Upper lobe of left lung (tissue), 6 donors: ENCODE results near the gene NOTCH3. TPM values are rescaled to one million over a fixed set of nuclear protein-coding genes. Genes with fewer than 3 reads are reported as not detected.

ENCODE experiments used
- ATAC-seq, 2 donors: fragments of 200-7000 bp; cut with Tn5 transposase; one replicate each; pipeline ENCODE4 v1.9.1; 2022; ENCODE audit warnings: mild to moderate bottlenecking in 2 of 2, moderate library complexity in 2 of 2; ENCODE audit not compliant: low FRiP score in 2 of 2
- DNase-seq, 2 donors: peaks; one replicate each; pipeline ENCODE4 v3.0.0-alpha.2; 2019 to 2020
- H3K27ac ChIP-seq, 4 donors: fragments of 200-600 bp; sonication (generic); one replicate each; pipeline ENCODE4 v1.5.1; 2016 to 2019
- H3K27me3 ChIP-seq, 4 donors: fragments of 200-600 bp; sonication (generic); one replicate each; pipeline ENCODE4 v1.5.1; 2017 to 2019
- H3K36me3 ChIP-seq, 4 donors: fragments of 200-600 bp; sonication (generic); one replicate each; pipeline ENCODE4 v1.5.1; 2016 to 2019
- H3K4me1 ChIP-seq, 4 donors: fragments of 200-600 bp; sonication (generic); one replicate each; pipeline ENCODE4 v1.5.1; 2018 to 2019
- H3K4me3 ChIP-seq, 4 donors: fragments of 200-600 bp; sonication (generic); one replicate each; pipeline ENCODE4 v1.5.1; 2017 to 2019; ENCODE audit warnings: mild to moderate bottlenecking in 2 of 4, moderate library complexity in 1 of 4
- H3K9me3 ChIP-seq, 4 donors: fragments of 200-600 bp; sonication (generic); one replicate each; pipeline ENCODE4 v1.5.1; 2018 to 2019
- CTCF ChIP-seq, 6 experiments: fragments of 450-650 bp in 4 of 6; fragments of 200-600 bp in 2 of 6; sonication (generic) in 2 of 6; IDR thresholded peaks; one replicate each; pipeline ENCODE4 v1.5.1; 2016 to 2019; ENCODE audit warnings: antibody characterized with exemption in 6 of 6
- EP300 ChIP-seq, 4 donors: sonication (generic); formaldehyde crosslinking; IDR thresholded peaks; one replicate each; pipeline ENCODE4 v1.5.1; 2017; ENCODE audit warnings: antibody characterized with exemption in 4 of 4, control low read depth in 2 of 4
- POLR2A ChIP-seq, 4 donors: fragments of 450-650 bp; IDR thresholded peaks; one replicate each; pipeline ENCODE4 v1.5.1; 2016 to 2017; ENCODE audit warnings: antibody characterized with exemption in 4 of 4, mild to moderate bottlenecking in 2 of 4
- POLR2AphosphoS5 ChIP-seq, 2 donors: sonication (generic); formaldehyde crosslinking; IDR thresholded peaks; one replicate each; pipeline ENCODE4 v1.5.1; 2017; ENCODE audit warnings: antibody characterized with exemption in 2 of 2
- WGBS, 2 donors: methylation state at CpG; one replicate each; pipeline ENCODE4 v1.1.5; 2017 to 2018; 5-methylcytosine and 5-hydroxymethylcytosine counted together
- total RNA-seq, 6 donors: library from RNA; depleted of rRNA in 4 of 6; stranded (reverse); fragments of >200 nt in 4 of 6; gene quantifications; one replicate each; pipeline versions ENCODE4 v1.1.0 to v1.2.1, GENCODE V29; 2016 to 2021
- donor health status: DM: no; HTN: no; CAD: no; lungs with moderate emphysema.
- donor health status: DM: no; HTN: yes; CAD: no; lungs with severe emphysema.

The NOTCH3 gene
- total RNA-seq, 6 donors from 2014 or later = 23.9 to 56.6 (median 43.1) TPM

GRCh38 chr19:15210323-15210781, 9.6 kb upstream of the NOTCH3 start:
- DNase-seq (peak in 1 of 2 donors; percentile 86), ATAC-seq (peak; percentile 84 to 94)
- no peak overlapping the region for H3K4me3 ChIP-seq
- peak overlapping the region; percentile 49 to 74 (median 62) for H3K27ac ChIP-seq
- no peaks in the 10 kb centered on the region for H3K27me3 ChIP-seq
- TF ChIP-seq EP300 (IDR thresholded peaks at IDR 0.05) = peak in 1 of 4 donors; percentile 3
- peak in 1 of 2 donors; percentile 60 for TF ChIP-seq POLR2AphosphoS5 (IDR thresholded peaks at IDR 0.05)
- TF ChIP-seq CTCF (IDR thresholded peaks at IDR 0.05) = no peak
- peak in 1 of 4 donors; percentile 34 for TF ChIP-seq POLR2A (IDR thresholded peaks at IDR 0.05)
- WGBS, 2 donors = 41 to 66% methylated on average over 5 of the region's 5 CpGs
- H3K9me3 ChIP-seq = no peaks in the 10 kb centered on the region
- peaks cover 0 to 7% (median 0%) of the 10 kb centered on the region in 4 donors for H3K4me1 ChIP-seq
- H3K36me3 ChIP-seq = no peaks in the 10 kb centered on the region

- DNase-seq (no peak), ATAC-seq (no peak)
- Histone ChIP-seq H3K27me3 (peaks cover 0 to 17% (median 9%) of the 10 kb centered on the region in 4 donors), H3K9me3 (no peaks in the 10 kb centered on the region), H3K27ac (no peak overlapping the region), H3K36me3 (no peaks in the 10 kb centered on the region), H3K4me3 (peak overlapping the region in 3 of 4 donors; percentile 56 to 62 (median 60)), H3K4me1 (peaks cover 12 to 27% (median 16%) of the 10 kb centered on the region in 4 donors)
- TF ChIP-seq EP300 (IDR thresholded peaks at IDR 0.05) (no peak), POLR2A (IDR thresholded peaks at IDR 0.05) (no peak), POLR2AphosphoS5 (IDR thresholded peaks at IDR 0.05) (no peak), CTCF (IDR thresholded peaks at IDR 0.05) (no peak)
- 86 to 93% methylated on average over 18 of the region's 18 CpGs for WGBS, 2 donors
Observed at GRCh38 chr19:15201374-15202023, 704 bp upstream of the NOTCH3 start.

- no peak for ATAC-seq
- TF ChIP-seq POLR2A (IDR thresholded peaks at IDR 0.05) (no peak), EP300 (IDR thresholded peaks at IDR 0.05) (no peak), POLR2AphosphoS5 (IDR thresholded peaks at IDR 0.05) (no peak), CTCF (IDR thresholded peaks at IDR 0.05) (no peak)
- DNase-seq = peak; percentile 42 to 88
- H3K36me3 ChIP-seq = no peaks in the 10 kb centered on the region
- peaks cover 20 to 43% (median 25%) of the 10 kb centered on the region in 4 donors for H3K4me1 ChIP-seq
- H3K27me3 ChIP-seq = peaks cover 0 to 27% (median 17%) of the 10 kb centered on the region in 4 donors
- H3K4me3 ChIP-seq = peak overlapping the region; percentile 32 to 62 (median 58)
- H3K27ac ChIP-seq = peak overlapping the region; percentile 67 to 87 (median 82)
- H3K9me3 ChIP-seq = no peaks in the 10 kb centered on the region
- 0 to 10% methylated on average over 2 to 13 of the region's 82 CpGs for WGBS, 2 donors
Observed at GRCh38 chr19:15199661-15200552, 888 bp downstream of the NOTCH3 start.

DNA sequence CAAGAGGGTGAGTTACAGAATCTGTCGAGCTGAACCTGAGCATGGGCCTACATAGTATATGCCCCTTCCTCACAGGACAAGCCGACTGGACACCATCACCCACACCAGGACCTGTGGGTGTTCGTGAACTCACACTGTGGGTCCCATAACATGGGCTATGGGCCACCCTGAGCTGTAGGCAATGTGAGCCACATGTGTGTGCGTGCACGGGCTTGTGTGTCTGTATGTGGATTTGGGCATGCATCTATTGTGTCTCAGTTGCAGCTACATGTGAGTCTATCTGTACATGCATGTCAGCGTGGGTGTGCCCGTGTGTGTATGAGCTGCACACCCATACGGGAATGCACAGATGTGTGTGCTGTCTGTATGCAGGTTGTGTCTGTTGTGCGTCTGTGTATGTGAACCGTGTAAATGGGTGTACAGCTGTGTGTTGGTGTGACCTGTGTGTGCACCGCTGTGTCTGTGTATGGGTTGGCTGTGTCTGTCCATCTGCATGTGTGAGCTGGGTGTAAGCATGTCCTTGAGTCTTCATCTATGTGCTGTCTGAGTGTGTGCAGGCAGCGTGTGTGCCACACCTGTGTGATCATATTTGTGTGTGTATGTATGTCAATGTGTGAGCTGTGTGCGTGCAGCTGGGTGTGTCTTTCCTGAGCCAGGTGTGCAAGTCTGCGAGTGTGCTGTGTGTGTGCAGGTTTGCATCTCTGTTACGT, 1.7 kb downstream of the NOTCH3 start:
- Histone ChIP-seq H3K9me3 (no peaks in the 10 kb centered on the region), H3K4me1 (peaks cover 23 to 44% (median 26%) of the 10 kb centered on the region in 4 donors), H3K36me3 (no peaks in the 10 kb centered on the region), H3K27me3 (peaks cover 0 to 27% (median 17%) of the 10 kb centered on the region in 4 donors), H3K27ac (peak overlapping the region; percentile 67 to 87 (median 82)), H3K4me3 (peak overlapping the region in 3 of 4 donors; percentile 56 to 62 (median 60))
- 81 to 83% methylated on average over 13 to 15 of the region's 15 CpGs for WGBS, 2 donors
- no peak for TF ChIP-seq POLR2A (IDR thresholded peaks at IDR 0.05)
- no peak for TF ChIP-seq POLR2AphosphoS5 (IDR thresholded peaks at IDR 0.05)
- no peak for TF ChIP-seq EP300 (IDR thresholded peaks at IDR 0.05)
- no peak for TF ChIP-seq CTCF (IDR thresholded peaks at IDR 0.05)
- ATAC-seq (no peak), DNase-seq (no peak)
